AG04450 (cell line): ENCODE measurements around the gene ANO10. TPM values are rescaled to one million over a fixed set of nuclear protein-coding genes. Genes with fewer than 3 reads are reported as not detected.

Experiments
- CTCF ChIA-PET: fragments of 300-600, 350-600 bp; formaldehyde crosslinking; extraction: SDS; loops from one replicate; lab custom pipeline; 2022; ENCODE audit warnings: antibody characterized with exemption, inconsistent platforms; lab: Charles Lee
- POLR2A ChIA-PET: fragments of 350-600 bp; formaldehyde crosslinking; extraction: SDS; loops from one replicate; lab custom pipeline; 2021; ENCODE audit warnings: antibody characterized with exemption, inconsistent platforms; lab: Yijun Ruan, JAX
- DNase-seq: peaks from one replicate; pipeline ENCODE4 v3.0.0-alpha.2; 2011; ENCODE audit warnings: low read depth, low spot score
- H3K27ac ChIP-seq: one replicate; pipeline ENCODE4 v1.5.1; 2012; ENCODE audit warnings: low read depth, low read length, control low read depth
- H3K27me3 ChIP-seq: one replicate; pipeline ENCODE4 v1.6.0; 2012; ENCODE audit warnings: low read length; ENCODE audit not compliant: control insufficient read depth, insufficient read depth
- H3K4me3 ChIP-seq: 2 replicates; pipeline ENCODE4 v1.5.1; 2011; ENCODE audit warnings: mild to moderate bottlenecking, low read depth, low read length, control low read depth
- H3K9me3 ChIP-seq: 2 replicates; pipeline ENCODE4 v1.5.1; 2012; ENCODE audit warnings: low read length; ENCODE audit not compliant: control insufficient read depth, insufficient read depth
- polyA plus RNA-seq: library from polyadenylated mRNA; depleted of rRNA; stranded (reverse); fragments of >200 nt; gene quantifications from 2 replicates; pipeline ENCODE4 v1.2.3, GENCODE V29; 2011
- TF ChIP-seq, protein P1 (sequence below): IDR thresholded peaks from 2 replicates; pipeline ENCODE4 v1.5.1; 2011; ENCODE audit warnings: low read depth, low read length, control low read depth, inconsistent platforms

ANO10 gene
- polyA plus RNA-seq, 1 experiment = 87.1 TPM

DNA sequence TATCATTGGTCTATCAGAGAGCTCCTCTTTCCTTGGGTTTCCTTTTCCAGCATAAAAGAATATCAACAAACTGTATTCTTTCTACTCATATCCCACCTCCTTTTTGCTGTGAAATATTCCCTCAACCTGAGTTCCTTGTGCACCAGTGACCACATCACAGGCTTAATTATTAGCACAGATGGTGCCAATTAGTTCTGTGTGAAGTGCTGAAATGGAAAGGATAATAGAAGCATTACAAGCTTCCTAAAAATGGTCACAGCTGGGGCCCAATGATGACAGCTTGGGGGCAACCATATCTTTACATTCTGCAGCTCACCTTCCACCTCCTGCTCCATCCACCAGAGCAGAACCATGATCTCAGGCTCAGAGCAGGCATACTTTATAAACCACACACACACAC lies 84.6 kb downstream of the ANO10 start:
- DNase-seq = no peak
- TF ChIP-seq, protein P1, sequence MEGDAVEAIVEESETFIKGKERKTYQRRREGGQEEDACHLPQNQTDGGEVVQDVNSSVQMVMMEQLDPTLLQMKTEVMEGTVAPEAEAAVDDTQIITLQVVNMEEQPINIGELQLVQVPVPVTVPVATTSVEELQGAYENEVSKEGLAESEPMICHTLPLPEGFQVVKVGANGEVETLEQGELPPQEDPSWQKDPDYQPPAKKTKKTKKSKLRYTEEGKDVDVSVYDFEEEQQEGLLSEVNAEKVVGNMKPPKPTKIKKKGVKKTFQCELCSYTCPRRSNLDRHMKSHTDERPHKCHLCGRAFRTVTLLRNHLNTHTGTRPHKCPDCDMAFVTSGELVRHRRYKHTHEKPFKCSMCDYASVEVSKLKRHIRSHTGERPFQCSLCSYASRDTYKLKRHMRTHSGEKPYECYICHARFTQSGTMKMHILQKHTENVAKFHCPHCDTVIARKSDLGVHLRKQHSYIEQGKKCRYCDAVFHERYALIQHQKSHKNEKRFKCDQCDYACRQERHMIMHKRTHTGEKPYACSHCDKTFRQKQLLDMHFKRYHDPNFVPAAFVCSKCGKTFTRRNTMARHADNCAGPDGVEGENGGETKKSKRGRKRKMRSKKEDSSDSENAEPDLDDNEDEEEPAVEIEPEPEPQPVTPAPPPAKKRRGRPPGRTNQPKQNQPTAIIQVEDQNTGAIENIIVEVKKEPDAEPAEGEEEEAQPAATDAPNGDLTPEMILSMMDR = no peak
- Histone ChIP-seq H3K9me3 (no peaks in the 10 kb centered on the region), H3K27me3 (no peaks in the 10 kb centered on the region), H3K27ac (no peak overlapping the region), H3K4me3 (no peak overlapping the region)
- POLR2A ChIA-PET = no interaction called here
- CTCF ChIA-PET = interaction anchor here (0.7 to 1.1 kb wide), 2 partner anchors 216 to 375 kb away, joined by 4 read pairs; no protein-coding TSS in a partner anchor

DNA sequence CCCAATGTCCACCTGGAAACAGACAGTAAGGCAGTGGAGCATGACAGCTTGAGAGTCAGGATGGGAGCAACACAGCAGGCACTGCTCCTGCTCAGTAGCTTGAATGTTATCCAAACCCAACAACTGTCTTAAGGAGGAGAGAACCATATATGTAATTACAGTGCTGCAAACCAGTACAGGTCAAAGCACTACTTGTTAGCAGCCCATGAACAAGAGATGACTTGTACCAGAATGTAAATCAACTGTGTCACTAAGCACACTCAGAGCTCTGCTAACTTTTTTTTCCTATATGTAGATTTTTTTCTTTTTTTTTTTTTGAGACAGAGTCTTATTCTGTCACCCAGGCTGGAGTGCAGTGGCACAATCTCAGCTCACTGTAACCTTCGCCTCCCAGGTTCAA lies 87.1 kb downstream of the ANO10 start:
- Histone ChIP-seq H3K27me3 (no peaks in the 10 kb centered on the region), H3K27ac (no peak overlapping the region), H3K4me3 (no peak overlapping the region), H3K9me3 (no peaks in the 10 kb centered on the region)
- TF ChIP-seq, protein P1 = no peak
- ChIA-PET CTCF (interaction anchor here (1.0 to 2.7 kb wide), 2 partner anchors 9 to 31 kb away, joined by 3 to 11 read pairs; no protein-coding TSS in a partner anchor), POLR2A (no interaction called here)
- no peak for DNase-seq

DNA sequence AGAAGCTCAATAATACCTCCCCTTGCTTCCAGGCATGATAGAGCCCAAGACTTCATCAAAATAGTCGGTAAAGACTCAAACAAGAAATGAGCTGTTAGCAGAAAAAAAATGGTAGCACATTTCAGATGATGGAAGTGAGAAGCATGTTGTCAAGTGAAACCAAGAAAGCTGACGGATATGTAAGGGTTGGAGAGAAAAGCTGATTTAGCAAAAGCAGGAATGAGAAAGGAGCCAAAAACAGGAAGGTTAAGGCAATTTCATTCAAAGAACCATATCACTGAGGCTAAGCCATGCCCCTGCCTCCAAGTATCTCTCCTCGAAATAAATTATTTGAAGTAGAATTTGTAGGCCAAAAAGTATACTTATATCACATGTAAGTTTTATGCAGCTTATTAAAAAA lies 88.8 kb downstream of the ANO10 start:
- Histone ChIP-seq H3K27me3 (no peaks in the 10 kb centered on the region), H3K4me3 (no peak overlapping the region), H3K27ac (no peak overlapping the region), H3K9me3 (peaks cover 3% of the 10 kb centered on the region; the same call in 1 of the 2 replicates)
- no peak for DNase-seq
- TF ChIP-seq, protein P1 = no peak
- POLR2A ChIA-PET = no interaction called here
- CTCF ChIA-PET = interaction anchor here (0.6 to 2.7 kb wide), 4 partner anchors 11 to 572 kb away, joined by 3 to 11 read pairs (median 4); no protein-coding TSS in a partner anchor

DNA sequence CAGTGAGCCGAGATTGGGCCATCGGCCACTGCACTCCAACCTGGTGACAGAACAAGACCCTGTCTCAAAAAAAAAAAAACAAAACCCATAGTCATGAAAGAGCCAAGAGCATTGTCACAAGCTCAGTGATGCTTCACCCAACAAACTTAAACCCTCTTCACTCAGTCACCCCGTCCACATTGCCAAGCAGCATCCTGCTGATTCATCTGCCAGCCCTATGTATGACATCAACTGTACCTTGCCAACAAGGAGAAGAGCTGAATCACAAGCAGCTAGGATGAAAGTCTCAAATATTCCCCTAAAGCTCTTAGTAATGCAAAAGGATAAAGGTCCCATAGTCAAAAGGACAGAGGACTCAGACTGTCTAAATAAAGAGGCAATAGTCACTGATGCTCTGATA lies 90.0 kb downstream of the ANO10 start:
- TF ChIP-seq, protein P1 = no peak
- no peak for DNase-seq
- POLR2A ChIA-PET = no interaction called here
- H3K27me3 ChIP-seq = no peaks in the 10 kb centered on the region
- H3K4me3 ChIP-seq = no peak overlapping the region
- peaks cover 3% of the 10 kb centered on the region; the same call in 1 of the 2 replicates for H3K9me3 ChIP-seq
- H3K27ac ChIP-seq = no peak overlapping the region
- CTCF ChIA-PET = interaction anchor here (1.3 to 1.8 kb wide), 4 partner anchors 13 to 570 kb away, joined by 3 to 7 read pairs (median 4); no protein-coding TSS in a partner anchor

DNA sequence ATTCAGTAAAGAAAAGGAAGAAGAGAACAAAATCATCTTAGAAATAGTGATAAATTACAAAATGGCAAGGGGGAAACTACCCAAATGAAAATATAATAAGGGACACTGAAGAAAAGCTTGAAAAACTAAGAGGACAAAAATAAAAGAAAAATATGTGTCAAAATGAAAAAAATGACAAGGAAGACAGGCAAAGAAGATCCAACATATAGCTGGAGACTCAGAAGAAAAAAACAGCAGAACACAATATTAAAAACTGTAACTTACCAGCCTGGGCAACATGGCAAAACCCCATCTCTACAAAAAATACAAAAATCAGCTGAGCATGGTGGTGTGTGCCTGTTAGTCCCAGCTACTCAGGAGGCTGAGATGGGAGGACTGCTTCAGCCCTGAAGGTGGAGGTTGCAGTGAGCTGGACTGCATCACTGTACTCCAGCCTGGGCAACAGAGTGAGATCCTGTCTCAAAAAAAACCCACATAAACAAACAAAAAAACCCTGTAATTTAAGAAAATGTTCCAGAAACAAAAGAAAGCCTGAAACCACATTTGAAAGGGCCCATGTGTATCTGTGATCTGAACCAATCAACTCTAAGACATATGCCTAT lies 93.2 kb downstream of the ANO10 start:
- no peak for DNase-seq
- TF ChIP-seq, protein P1 = no peak
- CTCF ChIA-PET = interaction anchor here (0.9 kb wide), 1 partner anchor 25 kb away, joined by 3 read pairs; no protein-coding TSS in a partner anchor
- Histone ChIP-seq H3K4me3 (no peak overlapping the region), H3K27me3 (no peaks in the 10 kb centered on the region), H3K9me3 (peaks cover 3% of the 10 kb centered on the region; the same call in 1 of the 2 replicates), H3K27ac (no peak overlapping the region)
- POLR2A ChIA-PET = no interaction called here
